D721Med (cell line): ENCODE measurements around the gene IL27RA.

Experiments used
- DNase-seq: peaks from one replicate; pipeline ENCODE4 v3.0.0; 2011; ENCODE audit warnings: low spot score; ENCODE audit not compliant: insufficient read length
- FAIRE-seq: peaks from 2 replicates; lab custom pipeline; 2011; peaks lifted over from hg19 to GRCh38; lab: Jason Lieb, UNC
- CTCF ChIP-seq: IDR thresholded peaks from 2 replicates; pipeline ENCODE4 v1.5.1; 2012; ENCODE audit warnings: mild to moderate bottlenecking, control low read depth; ENCODE audit not compliant: insufficient read depth; ENCODE audit errors: missing control alignments

Gene IL27RA

GRCh38 chr19:13999085-13999484 lies 32.5 kb upstream of the IL27RA start:
- no peak for TF ChIP-seq CTCF
- no peak for DNase-seq
- FAIRE-seq: no peak

GRCh38 chr19:14000691-14001375 lies 30.7 kb upstream of the IL27RA start:
- no peak for FAIRE-seq
- no peak for TF ChIP-seq CTCF
- no peak for DNase-seq

GRCh38 chr19:14002571-14003250 lies 28.9 kb upstream of the IL27RA start:
- no peak for TF ChIP-seq CTCF
- no peak for FAIRE-seq
- DNase-seq: no peak

DNA sequence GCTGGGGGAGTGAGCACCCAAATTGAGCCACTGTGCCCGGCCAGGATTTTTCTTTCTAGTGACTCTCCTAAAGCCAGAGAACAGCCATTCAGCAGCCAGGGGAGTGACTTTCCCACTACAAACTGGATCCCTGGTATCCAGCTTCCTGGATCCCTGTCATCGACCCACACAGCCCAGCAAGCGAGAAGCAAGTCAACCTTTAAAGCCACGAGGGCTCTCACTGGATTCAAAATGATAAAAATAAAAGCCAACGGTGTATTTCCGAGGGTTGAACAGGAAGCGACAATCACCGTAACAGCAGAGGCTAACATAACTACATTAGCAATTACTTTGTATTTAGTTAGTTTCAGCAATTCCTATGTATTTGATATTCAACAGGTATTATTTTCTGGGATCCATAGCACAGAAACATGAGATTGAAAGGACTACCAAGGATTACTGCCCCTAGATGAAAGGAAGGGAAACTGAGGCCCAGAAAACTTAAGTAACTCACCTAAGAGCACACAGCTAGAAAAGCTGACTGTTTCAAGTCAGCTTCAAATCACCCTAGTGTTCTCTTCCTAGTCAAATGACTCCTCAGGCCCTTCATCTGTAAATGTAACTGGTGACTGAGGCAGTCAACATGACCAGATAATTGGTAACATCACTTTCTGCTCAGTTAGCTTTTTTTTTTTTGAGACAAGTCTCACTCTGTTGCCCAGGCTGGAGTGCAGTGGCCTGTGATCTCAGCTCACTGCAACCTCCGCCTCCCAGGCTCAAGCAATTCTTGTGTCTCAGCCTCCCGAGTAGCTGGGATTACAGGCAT lies 28.1 kb upstream of the IL27RA start:
- no peak for TF ChIP-seq CTCF
- no peak for FAIRE-seq
- no peak for DNase-seq

GRCh38 chr19:14004619-14005348 lies 26.8 kb upstream of the IL27RA start:
- FAIRE-seq (no peak), DNase-seq (no peak)
- no peak for TF ChIP-seq CTCF

GRCh38 chr19:14005349-14006084 lies 26.0 kb upstream of the IL27RA start:
- TF ChIP-seq CTCF: no peak
- no peak for FAIRE-seq
- DNase-seq: no peak
